Stimulated activated CD8-positive, alpha-beta memory T cell treated with anti-CD3 and anti-CD28 coated beads, Interleukin-15, amount 100 ng/mL, for 24 hours (primary cell): Measurements from ENCODE around the gene ALKBH5.

ENCODE experiments used
- DNase-seq: peaks from one replicate; pipeline ENCODE4 v3.0.0-alpha.2; 2020; ENCODE audit warnings: low read depth

Gene ALKBH5

GRCh38 chr17:18224053-18224386 is 40.4 kb downstream of the ALKBH5 start:
- DNase-seq: no peak

GRCh38 chr17:18224387-18225120 is 40.9 kb downstream of the ALKBH5 start:
- DNase-seq: no peak

GRCh38 chr17:18225121-18225641 is 41.6 kb downstream of the ALKBH5 start, which contains the start of gene LLGL1:
Gene LLGL1 (plus strand): TSS chr17:18225635. CDS start chr17:18225683, 48 bp downstream.
- peak; percentile 92 for DNase-seq

GRCh38 chr17:18225642-18226283 is 42.1 kb downstream of the ALKBH5 start:
- no peak for DNase-seq

- no peak for DNase-seq
Observed at GRCh38 chr17:18226284-18226945, 42.8 kb downstream of the ALKBH5 start.

- no peak for DNase-seq
Observed at GRCh38 chr17:18227635-18228034, 44.0 kb downstream of the ALKBH5 start.

- DNase-seq: no peak
Observed at GRCh38 chr17:18228176-18228682, 44.6 kb downstream of the ALKBH5 start.

GRCh38 chr17:18229254-18229653 is 45.6 kb downstream of the ALKBH5 start:
- no peak for DNase-seq

GRCh38 chr17:18229771-18230170 is 46.1 kb downstream of the ALKBH5 start:
- no peak for DNase-seq

GRCh38 chr17:18230288-18231141 is 46.9 kb downstream of the ALKBH5 start:
- no peak for DNase-seq

- no peak for DNase-seq
Observed at GRCh38 chr17:18231164-18231563, 47.5 kb downstream of the ALKBH5 start.

- DNase-seq: no peak
Observed at GRCh38 chr17:18233803-18234518, 50.3 kb downstream of the ALKBH5 start.

GRCh38 chr17:18234853-18235380 is 51.3 kb downstream of the ALKBH5 start:
- DNase-seq: no peak

GRCh38 chr17:18235743-18236256 is 52.2 kb downstream of the ALKBH5 start:
- no peak for DNase-seq

GRCh38 chr17:18236494-18236893 is 52.9 kb downstream of the ALKBH5 start:
- DNase-seq: no peak

- no peak for DNase-seq
Observed at GRCh38 chr17:18237461-18237860, 53.8 kb downstream of the ALKBH5 start.

GRCh38 chr17:18238299-18238698 is 54.7 kb downstream of the ALKBH5 start:
- no peak for DNase-seq

- no peak for DNase-seq
Observed at GRCh38 chr17:18240449-18240848, 56.8 kb downstream of the ALKBH5 start.

GRCh38 chr17:18241229-18241871 is 57.7 kb downstream of the ALKBH5 start:
- no peak for DNase-seq
